Transverse colon (tissue), 4 donors: ENCODE results near the gene DAAM1.

ENCODE experiments used
- POLR2AphosphoS5 ChIP-seq, 3 donors: sonication (generic); formaldehyde crosslinking; IDR thresholded peaks; one replicate each; pipeline ENCODE4 v1.6.1; 2016; ENCODE audit warnings: antibody characterized with exemption in 3 of 3
- TF ChIP-seq, protein P1 (sequence below), 5 experiments: fragments of 200-600 bp in 3 of 5; fragments of 450-650 bp in 2 of 5; sonication (generic) in 3 of 5; IDR thresholded peaks; 1 replicate in 2 of 5; 2 replicates in 3 of 5; pipeline ENCODE4 v1.5.1; 2016 to 2017; ENCODE audit warnings: antibody characterized with exemption in 5 of 5, inconsistent platforms in 3 of 5, mild to moderate bottlenecking in 2 of 5, moderate library complexity in 1 of 5

DNA sequence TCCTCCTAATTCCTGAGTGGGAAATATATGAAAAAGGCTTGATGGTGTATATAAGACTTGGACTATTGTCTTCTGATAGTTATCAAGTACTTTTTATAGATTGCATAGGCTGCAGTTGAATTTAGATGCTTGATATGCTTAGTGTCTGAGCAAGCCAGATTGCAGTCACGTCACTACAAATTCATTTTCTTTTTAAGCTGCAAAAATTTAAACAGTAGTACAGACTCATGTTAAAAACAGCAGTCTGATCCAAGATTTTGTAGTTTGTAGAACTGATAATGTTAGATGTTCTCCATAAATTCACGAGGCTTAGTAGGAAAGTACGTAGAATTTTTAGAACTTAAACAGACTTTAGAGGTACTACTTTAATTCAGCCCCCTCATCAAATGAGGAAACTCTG lies 150.3 kb downstream of the DAAM1 start:
- no peak for TF ChIP-seq POLR2AphosphoS5 (IDR thresholded peaks at IDR 0.05)
- TF ChIP-seq, protein P1, sequence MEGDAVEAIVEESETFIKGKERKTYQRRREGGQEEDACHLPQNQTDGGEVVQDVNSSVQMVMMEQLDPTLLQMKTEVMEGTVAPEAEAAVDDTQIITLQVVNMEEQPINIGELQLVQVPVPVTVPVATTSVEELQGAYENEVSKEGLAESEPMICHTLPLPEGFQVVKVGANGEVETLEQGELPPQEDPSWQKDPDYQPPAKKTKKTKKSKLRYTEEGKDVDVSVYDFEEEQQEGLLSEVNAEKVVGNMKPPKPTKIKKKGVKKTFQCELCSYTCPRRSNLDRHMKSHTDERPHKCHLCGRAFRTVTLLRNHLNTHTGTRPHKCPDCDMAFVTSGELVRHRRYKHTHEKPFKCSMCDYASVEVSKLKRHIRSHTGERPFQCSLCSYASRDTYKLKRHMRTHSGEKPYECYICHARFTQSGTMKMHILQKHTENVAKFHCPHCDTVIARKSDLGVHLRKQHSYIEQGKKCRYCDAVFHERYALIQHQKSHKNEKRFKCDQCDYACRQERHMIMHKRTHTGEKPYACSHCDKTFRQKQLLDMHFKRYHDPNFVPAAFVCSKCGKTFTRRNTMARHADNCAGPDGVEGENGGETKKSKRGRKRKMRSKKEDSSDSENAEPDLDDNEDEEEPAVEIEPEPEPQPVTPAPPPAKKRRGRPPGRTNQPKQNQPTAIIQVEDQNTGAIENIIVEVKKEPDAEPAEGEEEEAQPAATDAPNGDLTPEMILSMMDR (IDR thresholded peaks at IDR 0.05): no peak
